K562 (cell line): ENCODE measurements around the gene IRF2.

Source experiments
- ATF2 ChIP-seq: sonication (generic); formaldehyde crosslinking; IDR thresholded peaks from 2 replicates; pipeline ENCODE4 v1.8.1; 2022; ENCODE audit warnings: missing genetic modification reagents
- ATF3 ChIP-seq, 2 experiments: fragments of 450-650 bp in 1 of 2; sonication (generic) in 1 of 2; formaldehyde crosslinking in 1 of 2; IDR thresholded peaks in 1 of 2; conservative IDR thresholded peaks in 1 of 2; 2 replicates each; pipeline versions ENCODE4 v1.6.1 to v1.8.1; 2016 to 2023; ENCODE audit warnings: mild to moderate bottlenecking in 2 of 2, moderate library complexity in 2 of 2, inconsistent platforms in 1 of 2, missing genetic modification reagents in 1 of 2
- CTCF ChIP-seq, 3 experiments: IDR thresholded peaks in 2 of 3; conservative IDR thresholded peaks in 1 of 3; 2 replicates each; pipeline ENCODE4 v1.5.1; 2011 to 2012; ENCODE audit warnings: low read length in 3 of 3, mild to moderate bottlenecking in 3 of 3, control low read depth in 2 of 3, improper control_type of control experiment in 1 of 3, inconsistent platforms in 1 of 3, low read depth in 1 of 3, mixed read lengths in 1 of 3, moderate library complexity in 1 of 3; ENCODE audit not compliant: insufficient read depth in 2 of 3
- HBP1 ChIP-seq: fragments of 450-650 bp; formaldehyde crosslinking; IDR thresholded peaks from 2 replicates; pipeline ENCODE4 v1.4.0; 2022; ENCODE audit warnings: missing genetic modification characterization
- IRF9 ChIP-seq: fragments of 450-650 bp; IDR thresholded peaks from 2 replicates; pipeline ENCODE4 v1.6.1; 2016; ENCODE audit warnings: missing biosample characterization, missing genetic modification characterization
- JUN ChIP-seq, 2 experiments: sonication (generic) in 1 of 2; formaldehyde crosslinking in 1 of 2; IDR thresholded peaks; 2 replicates each; pipeline versions ENCODE4 v1.6.1 to v1.8.0; 2012 to 2022; ENCODE audit warnings: borderline replicate concordance in 2 of 2, mild to moderate bottlenecking in 2 of 2, improper control_type of control experiment in 1 of 2, low read depth in 1 of 2, low read length in 1 of 2, missing genetic modification reagents in 1 of 2
- NCOA1 ChIP-seq: fragments of 450-650 bp; IDR thresholded peaks from 2 replicates; pipeline ENCODE4 v1.6.1; 2016; ENCODE audit warnings: low read depth
- NFE2L1 ChIP-seq: fragments of 450-650 bp; IDR thresholded peaks from 2 replicates; pipeline ENCODE4 v1.6.1; 2016; ENCODE audit warnings: missing genetic modification characterization, low read depth, mild to moderate bottlenecking, missing compliant biosample characterization, moderate library complexity, borderline replicate concordance
- SRSF9 ChIP-seq: fragments of 200-400 bp; formaldehyde crosslinking; IDR thresholded peaks from 2 replicates; pipeline ENCODE4 v1.6.1; 2017; ENCODE audit warnings: low read depth, low read length, borderline replicate concordance
- ZBTB8A ChIP-seq: fragments of 450-650 bp; IDR thresholded peaks from 2 replicates; pipeline ENCODE4 v1.6.1; 2018; ENCODE audit warnings: mild to moderate bottlenecking, moderate library complexity; ENCODE audit not compliant: partially characterized antibody
- ZSCAN29 ChIP-seq: fragments of 450-650 bp; IDR thresholded peaks from 2 replicates; pipeline ENCODE4 v1.6.1; 2017

- TF ChIP-seq ZBTB8A (no peak), NCOA1 (no peak), HBP1 (CRISPR knock-in tag) (no peak), ZSCAN29 (no peak), SRSF9 (no peak), ATF3 (IDR thresholded peaks at IDR 0.05) (no peak), ATF3 (CRISPR knock-in tag; conservative IDR thresholded peaks at IDR 0.05) (no peak), CTCF (IDR thresholded peaks at IDR 0.05 in 2 of 3, conservative IDR thresholded peaks at IDR 0.05 in 1 of 3; ENCODE audit: insufficient read depth in 2 of 3, low read depth in 1 of 3, low read length in 3 of 3) (no peak), ATF2 (CRISPR knock-in tag) (no peak), NFE2L1 (tag) (no peak), IRF9 (no peak), JUN (IDR thresholded peaks at IDR 0.05; ENCODE audit: borderline replicate concordance, low read depth, low read length) (no peak), JUN (CRISPR knock-in tag; IDR thresholded peaks at IDR 0.05; ENCODE audit: borderline replicate concordance) (no peak)
Observed at GRCh38 chr4:184463158-184463557, 11.2 kb downstream of the IRF2 start.
